ENCODE data around the gene MTUS2.

The MTUS2 gene

GRCh38 chr13:28877408-28877807 lies 57.3 kb downstream of the MTUS2 start:
- ChIA-PET POLR2A (no interaction called here), CTCF (no interaction called here)
- no peak for DNase-seq (ENCODE audit: extremely low spot score)
- TF ChIP-seq CTCF (IDR thresholded peaks at IDR 0.05; ENCODE audit: control extremely low read depth, extremely low read depth, low read depth, missing control alignments), result no peak

- DNase-seq (ENCODE audit: extremely low spot score), result no peak
- CTCF ChIA-PET, result interaction anchor here (0.9 kb wide), 1 partner anchor 38 kb away, joined by 3 read pairs; no protein-coding TSS in a partner anchor
- POLR2A ChIA-PET, result no interaction called here
Observed at GRCh38 chr13:28885181-28885580, 65.0 kb downstream of the MTUS2 start.

GRCh38 chr13:28889086-28889732 lies 69.1 kb downstream of the MTUS2 start:
- CTCF ChIA-PET, result no interaction called here
- DNase-seq (ENCODE audit: extremely low spot score), result no peak
- TF ChIP-seq CTCF (IDR thresholded peaks at IDR 0.05; ENCODE audit: control extremely low read depth, extremely low read depth, low read depth, missing control alignments), result no peak

More at GRCh38 chr13:28885181-28885580, 65.0 kb downstream of the MTUS2 start:
- TF ChIP-seq CTCF (IDR thresholded peaks at IDR 0.05; ENCODE audit: control extremely low read depth, extremely low read depth, low read depth, missing control alignments), result no peak

GRCh38 chr13:28890712-28891111 lies 70.6 kb downstream of the MTUS2 start:
- TF ChIP-seq CTCF (IDR thresholded peaks at IDR 0.05; ENCODE audit: control extremely low read depth, extremely low read depth, low read depth, missing control alignments), result no peak
- POLR2A ChIA-PET, result no interaction called here
- CTCF ChIA-PET, result no interaction called here
- DNase-seq (ENCODE audit: extremely low spot score), result no peak

More at GRCh38 chr13:28889086-28889732, 69.1 kb downstream of the MTUS2 start:
- POLR2A ChIA-PET, result no interaction called here

GRCh38 chr13:28918030-28918429 lies 97.9 kb downstream of the MTUS2 start:
- no peak for TF ChIP-seq CTCF (IDR thresholded peaks at IDR 0.05; ENCODE audit: control extremely low read depth, extremely low read depth, low read depth, missing control alignments)
- ChIA-PET POLR2A (no interaction called here), CTCF (no interaction called here)
- DNase-seq (ENCODE audit: extremely low spot score), result no peak

GRCh38 chr13:28922341-28922740 lies 102.2 kb downstream of the MTUS2 start:
- CTCF ChIA-PET, result no interaction called here
- POLR2A ChIA-PET, result no interaction called here
- DNase-seq (ENCODE audit: extremely low spot score), result no peak
- TF ChIP-seq CTCF (IDR thresholded peaks at IDR 0.05; ENCODE audit: control extremely low read depth, extremely low read depth, low read depth, missing control alignments), result no peak

Data from GM10248 (cell line).